ENCODE measurements around the gene SINHCAF.
"Not testable (repeated sequence)": the region's sequence is repeated elsewhere in the genome, so short reads cannot be mapped to it uniquely, and the experiment has no call there.

The SINHCAF gene, protein sequence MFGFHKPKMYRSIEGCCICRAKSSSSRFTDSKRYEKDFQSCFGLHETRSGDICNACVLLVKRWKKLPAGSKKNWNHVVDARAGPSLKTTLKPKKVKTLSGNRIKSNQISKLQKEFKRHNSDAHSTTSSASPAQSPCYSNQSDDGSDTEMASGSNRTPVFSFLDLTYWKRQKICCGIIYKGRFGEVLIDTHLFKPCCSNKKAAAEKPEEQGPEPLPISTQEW

DNA sequence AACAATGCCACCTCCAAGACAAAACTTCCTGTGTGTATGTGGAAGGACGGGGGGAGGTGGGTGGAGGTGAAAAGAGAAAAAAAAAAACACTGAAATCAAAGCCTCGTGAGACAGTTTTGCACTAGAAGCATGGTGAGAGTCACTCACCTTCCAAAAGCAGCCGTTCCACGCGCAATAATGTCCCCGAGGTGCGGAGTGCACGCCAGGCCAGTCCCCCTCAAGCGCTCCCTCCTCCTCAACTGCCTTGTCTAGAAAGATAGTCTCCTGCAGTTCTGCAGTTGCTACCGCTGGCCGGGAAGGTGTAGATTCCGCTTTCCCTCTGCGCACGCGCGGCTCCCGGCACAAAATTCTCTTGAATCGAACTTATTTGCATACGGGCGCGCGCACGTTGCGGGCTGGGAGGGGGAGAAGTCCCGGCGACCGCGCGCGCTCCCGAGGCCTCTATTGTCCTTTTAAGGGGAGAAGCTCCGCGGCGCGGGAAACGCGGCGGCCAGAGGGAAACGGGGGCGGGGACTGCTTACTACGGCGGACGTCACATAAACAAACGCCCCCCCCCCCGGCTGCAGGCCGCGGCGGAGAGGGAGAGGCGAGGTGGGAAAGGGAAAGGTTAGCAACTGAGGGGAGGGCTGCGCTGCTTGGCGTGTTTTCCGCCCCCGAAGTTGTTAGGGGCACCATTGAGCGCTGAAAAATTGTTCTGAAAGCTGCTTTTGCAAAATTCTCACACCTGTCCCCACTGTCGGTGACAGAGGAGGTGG is at the start of gene SINHCAF:
TSS of gene SINHCAF (minus strand) at position 274 of the 755 bp plus-strand sequence. CDS start 27,946 bp downstream, outside the sequence.
- DNase-seq (ENCODE audit: low spot score): peak; percentile 95

DNA sequence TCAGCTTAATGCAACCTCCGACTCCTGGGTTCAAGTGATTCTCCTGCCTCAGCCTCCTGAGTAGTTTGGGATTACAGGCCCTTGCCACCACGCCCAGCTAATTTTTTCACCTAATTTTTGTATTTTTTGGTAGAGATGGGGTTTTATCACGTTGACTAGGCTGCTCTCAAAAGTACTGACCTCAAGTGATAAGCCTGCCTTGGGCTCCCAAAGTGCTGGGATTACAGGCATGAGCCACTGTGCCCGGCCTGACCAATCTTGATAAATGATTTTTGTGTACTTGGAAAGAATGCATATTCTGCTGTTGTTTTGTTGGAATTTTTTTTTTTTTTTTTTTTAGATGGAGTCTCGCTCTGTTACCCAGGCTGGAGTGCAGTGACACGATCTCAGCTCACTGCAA is 49.5 kb upstream of the SINHCAF start:
- not testable (repeated sequence) for DNase-seq (ENCODE audit: low spot score)

DNA sequence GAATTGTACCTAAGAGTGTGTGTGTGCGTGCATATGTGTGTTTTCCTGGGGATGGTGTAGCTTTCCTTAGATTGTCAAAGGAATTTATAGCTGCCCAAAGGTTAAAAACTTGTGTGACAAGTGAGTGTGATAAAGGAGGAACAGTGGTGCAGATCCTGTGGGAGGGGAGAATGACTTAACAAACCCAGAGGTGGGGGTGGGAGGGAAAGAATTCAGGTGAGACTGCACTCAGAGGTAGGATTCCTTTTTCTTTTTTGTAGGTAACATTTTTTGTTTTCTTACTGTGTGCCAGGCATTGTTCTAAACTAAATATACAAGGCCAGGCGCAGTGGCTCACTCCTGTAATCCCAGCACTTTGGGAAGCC is 45.3 kb upstream of the SINHCAF start:
- peak; percentile 20 for DNase-seq (ENCODE audit: low spot score)

DNA sequence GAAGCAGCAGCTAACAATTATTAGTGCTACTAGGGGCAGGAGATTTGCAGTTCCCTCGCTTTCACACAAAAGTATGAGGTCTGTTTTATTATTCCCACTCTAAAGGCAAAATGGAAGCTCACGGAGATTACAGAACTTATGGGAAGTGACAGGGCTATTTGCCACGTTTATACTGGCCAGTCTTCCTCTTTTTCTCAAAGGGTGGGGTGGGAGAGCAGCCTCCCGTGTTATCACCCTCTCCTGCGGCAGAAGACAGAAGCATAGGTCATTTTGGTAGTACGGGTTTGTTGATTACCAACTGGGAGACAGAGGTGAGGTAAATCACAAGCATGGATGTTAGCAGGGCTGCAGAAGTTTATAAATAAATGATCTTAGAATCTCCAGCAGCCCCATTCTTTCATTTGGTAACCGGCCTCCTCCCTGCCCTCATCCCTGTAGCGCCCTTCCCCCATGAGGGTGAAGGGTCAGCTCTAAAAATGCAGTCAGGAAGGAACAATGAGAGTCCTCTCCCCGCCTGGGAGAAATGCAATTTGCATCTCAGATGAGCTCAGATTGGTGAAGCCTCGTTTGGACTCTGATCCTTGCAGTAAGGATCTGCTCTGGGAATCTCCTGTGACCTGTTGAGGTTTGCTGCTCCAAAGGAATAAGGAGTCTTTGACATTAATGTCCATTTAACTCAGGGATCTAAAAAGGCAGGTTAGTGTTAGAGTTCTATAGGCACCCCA is 44.7 kb upstream of the SINHCAF start:
- DNase-seq (ENCODE audit: low spot score): peak; percentile 33

DNA sequence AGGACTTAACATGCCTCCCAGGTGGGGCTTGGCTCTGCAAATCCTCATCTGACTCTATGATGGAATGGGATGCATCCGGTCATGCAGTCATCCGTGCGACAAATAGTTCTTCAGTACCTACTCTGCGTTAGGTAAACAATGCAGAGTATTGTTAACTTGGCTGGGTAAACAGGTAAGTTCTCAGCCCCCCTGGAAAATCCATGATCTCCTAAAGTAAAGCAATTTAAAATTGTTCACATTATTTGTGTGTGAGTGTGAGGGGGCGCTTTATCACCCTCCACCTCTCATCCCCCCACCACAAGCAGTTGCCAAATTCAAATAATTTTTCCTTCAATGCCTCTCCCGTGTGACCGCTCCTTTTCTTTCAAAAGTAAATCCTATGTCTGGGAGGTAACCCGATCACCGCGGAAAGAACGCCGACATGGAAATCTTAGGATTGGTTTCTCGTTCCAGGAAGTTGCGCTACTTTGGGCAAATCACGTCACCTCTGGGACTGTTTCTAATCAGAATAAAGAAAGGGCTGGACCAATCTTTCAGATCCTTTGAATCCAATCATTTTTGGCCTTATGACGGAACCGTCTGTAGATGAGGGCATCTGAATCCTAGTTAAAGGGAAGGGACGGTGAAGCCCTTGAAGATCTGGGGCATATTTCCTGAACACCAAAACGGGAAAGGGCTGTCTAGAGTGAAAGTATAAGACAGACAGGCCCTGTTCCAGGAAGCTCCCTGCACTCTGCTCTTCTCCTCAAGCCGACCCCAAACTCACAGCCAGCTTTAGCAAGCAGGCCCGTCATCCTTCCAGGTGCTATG is 44.0 kb upstream of the SINHCAF start:
- DNase-seq (ENCODE audit: low spot score): no peak

DNA sequence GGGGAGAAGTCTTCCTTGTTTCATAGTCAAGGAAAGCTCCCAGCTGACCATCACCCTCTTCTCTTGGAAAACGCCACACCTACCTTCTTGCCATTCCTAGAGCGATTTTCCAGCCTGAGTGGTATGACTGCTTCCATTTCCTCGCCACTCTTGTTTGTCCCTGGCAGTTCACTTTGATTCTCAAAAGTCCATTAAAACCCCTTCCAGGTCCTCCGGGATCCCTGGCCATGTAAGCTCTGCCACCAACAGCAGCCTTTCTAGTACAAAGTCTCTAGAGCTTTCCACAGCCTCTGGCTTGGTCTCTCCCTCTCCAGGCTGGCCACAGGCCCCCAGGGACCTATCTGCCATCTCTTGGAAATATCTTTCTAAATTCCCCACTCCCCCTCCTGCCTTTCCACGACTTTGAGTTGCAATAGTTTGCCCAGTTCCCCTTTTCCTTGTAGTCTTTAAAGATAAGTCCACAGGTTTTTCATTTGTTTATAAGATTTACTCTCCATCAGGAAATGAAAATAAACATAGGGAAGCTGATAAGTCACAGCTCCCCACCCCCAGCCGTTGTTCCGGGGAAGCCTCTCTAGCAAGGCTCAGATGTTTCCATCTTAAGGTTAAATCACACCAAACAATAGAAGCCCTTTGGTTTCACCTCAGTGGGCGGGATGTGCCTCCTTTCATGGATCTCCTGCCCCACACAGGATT is 42.9 kb upstream of the SINHCAF start:
- DNase-seq (ENCODE audit: low spot score): peak; percentile 14

DNA sequence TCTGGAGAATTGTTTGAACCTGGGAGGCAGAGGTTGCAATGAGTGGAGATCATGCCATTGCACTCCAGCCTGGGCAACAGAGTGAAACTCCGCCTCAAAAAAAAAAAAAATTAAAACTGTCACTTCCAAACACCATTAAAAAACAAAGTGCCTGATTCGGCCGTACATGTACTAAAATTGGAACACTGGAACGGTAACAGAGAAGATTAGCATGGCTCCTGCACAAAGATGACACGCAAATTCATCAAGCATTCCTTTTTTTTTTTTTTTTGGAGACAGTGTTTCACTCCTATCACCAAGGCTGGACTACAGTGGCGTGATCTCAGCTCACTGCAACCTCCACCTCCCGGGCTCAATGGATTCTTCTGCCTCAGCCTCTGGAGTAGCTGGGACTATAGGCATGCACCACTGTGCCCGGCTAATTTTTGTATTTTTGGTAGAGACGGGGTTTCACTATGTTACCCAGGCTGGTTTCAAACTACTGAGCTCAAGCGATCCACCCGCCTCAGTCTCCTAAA is 40.2 kb upstream of the SINHCAF start:
- no peak for DNase-seq (ENCODE audit: low spot score)

DNA sequence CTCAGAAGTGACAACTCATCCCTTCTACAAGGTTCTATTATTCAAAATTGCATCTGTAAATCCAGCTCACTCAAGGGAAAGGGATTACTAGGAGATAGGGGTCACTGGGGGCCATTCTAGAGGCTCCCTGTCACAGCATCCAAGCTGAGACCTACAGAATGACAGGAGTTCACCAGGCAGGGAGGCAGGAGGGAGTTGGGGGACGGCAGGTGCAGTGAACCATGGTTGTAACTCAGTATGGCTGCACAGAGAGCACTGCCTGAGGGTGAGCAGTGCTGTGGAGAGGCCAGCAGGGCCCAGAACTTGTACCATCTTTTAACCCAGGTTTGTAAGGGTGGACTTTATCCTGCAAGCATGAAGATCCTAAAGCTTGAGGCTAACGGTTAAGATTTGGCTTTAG is 37.9 kb upstream of the SINHCAF start:
- DNase-seq (ENCODE audit: low spot score): no peak

DNA sequence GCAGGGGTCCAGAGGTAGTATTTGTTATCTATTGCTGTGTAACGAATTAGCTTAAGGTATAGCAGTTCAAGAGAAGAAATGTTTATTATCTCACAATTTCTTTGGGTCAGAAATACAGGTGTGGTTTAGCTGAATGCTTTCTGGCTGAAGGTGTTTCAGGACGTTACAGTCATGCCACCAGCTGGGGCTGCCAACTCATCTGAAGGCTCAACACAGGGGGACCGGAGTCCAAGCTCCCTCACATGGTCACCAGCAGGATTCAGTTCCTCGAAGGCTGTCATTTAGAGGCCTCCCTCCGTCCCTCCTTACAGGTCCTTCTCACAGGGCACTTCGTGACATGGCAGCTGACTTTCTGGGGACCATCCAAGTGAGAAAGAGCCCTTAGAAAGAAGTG is 37.5 kb upstream of the SINHCAF start:
- no peak for DNase-seq (ENCODE audit: low spot score)

DNA sequence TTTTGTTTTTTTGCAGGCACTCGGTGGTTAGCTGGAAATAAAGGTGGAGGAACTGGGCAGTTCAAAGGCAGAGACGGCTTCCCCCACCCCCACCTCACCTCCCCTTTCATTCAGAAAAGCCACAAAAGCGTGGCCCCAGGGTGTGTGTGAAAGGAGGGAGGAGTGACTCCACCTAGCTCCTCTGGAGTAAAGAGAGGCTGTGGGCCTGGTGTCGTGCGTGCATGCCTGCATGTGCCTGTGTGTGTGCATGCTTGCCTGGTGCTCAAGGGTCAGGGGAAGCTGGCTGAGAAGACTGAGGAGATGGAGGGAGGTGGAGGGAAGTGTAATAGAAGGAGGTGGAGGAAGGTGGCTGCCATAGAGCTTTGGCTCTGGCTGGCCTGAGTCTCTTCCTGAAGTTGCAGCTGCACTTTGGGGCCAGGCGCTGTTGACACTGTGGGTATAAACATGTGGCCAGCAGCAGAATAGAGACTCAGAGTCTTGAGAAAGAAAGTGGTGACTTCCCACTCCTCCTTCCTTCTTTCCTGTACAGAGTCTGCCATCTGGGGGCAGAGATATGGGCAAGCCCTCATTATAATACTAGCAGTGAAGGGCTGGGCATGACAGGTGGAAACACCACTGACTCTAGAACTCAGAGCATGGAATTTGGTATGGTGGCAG is 36.9 kb upstream of the SINHCAF start:
- no peak for DNase-seq (ENCODE audit: low spot score)

DNA sequence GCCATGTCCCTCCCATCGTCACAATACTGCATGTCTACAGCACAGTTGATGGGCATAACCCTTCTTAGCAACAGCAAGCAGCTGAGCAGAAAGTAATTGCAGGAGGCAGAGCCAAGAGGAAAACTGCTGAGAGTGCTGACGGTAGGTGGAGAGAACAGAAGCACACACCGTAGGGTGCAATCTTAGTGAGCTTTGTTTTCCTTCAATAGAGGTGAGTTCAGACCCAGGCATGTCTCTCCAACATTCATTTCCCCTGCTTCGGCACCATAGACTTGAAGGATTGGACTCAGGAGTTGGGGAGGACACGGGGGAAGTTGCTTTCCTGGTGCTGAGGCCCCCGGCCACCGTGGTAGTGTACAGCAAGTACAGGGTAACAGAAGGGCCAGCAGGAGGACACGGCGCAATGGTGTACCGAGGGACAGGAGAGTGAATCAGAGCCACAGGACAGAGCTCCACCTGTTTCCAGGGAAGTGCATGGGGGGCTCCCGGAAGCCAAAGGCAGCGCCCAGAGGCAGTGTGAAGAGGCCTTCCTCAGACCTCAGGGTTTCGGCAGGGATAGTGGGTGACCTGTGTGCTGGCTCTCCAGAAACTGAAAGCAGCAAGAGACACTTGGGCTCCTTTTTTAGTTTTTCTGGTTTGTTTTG is 36.3 kb upstream of the SINHCAF start:
- DNase-seq (ENCODE audit: low spot score): no peak

DNA sequence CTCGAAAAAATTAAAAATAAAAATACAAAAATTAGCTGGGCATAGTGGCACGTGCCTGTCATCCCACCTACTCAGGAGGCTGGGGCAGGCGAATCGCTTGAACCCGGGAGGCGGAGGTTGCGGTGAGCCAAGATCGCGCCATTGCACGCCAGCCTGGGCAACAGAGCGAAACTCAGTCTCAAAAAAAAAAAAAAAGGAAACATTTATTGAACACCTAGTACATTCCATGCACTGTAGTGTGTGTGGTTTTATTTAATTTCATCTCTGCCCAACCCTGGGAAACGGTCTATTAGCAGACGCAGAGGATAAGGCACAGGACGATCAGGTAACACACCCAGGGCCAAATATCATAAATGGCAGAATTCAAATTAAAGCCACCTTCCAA is 35.8 kb upstream of the SINHCAF start:
- no peak for DNase-seq (ENCODE audit: low spot score)

DNA sequence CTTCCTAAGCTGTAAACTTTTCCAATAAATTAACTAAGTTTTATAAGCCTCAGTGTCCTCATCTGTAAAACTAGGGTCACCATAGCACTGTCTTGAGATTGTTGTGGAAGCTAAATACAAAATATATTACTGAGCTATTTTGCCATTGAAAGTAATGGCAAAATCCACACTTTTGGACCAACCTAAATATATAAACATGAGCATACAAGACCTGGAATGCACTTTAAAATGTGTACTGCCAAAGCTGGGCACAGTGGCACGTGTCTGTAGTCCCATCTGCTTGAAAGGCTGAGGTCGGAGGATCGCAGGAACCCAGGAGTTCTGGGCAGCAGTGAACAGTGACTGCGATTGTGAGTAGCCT is 29.8 kb upstream of the SINHCAF start:
- DNase-seq (ENCODE audit: low spot score): no peak

DNA sequence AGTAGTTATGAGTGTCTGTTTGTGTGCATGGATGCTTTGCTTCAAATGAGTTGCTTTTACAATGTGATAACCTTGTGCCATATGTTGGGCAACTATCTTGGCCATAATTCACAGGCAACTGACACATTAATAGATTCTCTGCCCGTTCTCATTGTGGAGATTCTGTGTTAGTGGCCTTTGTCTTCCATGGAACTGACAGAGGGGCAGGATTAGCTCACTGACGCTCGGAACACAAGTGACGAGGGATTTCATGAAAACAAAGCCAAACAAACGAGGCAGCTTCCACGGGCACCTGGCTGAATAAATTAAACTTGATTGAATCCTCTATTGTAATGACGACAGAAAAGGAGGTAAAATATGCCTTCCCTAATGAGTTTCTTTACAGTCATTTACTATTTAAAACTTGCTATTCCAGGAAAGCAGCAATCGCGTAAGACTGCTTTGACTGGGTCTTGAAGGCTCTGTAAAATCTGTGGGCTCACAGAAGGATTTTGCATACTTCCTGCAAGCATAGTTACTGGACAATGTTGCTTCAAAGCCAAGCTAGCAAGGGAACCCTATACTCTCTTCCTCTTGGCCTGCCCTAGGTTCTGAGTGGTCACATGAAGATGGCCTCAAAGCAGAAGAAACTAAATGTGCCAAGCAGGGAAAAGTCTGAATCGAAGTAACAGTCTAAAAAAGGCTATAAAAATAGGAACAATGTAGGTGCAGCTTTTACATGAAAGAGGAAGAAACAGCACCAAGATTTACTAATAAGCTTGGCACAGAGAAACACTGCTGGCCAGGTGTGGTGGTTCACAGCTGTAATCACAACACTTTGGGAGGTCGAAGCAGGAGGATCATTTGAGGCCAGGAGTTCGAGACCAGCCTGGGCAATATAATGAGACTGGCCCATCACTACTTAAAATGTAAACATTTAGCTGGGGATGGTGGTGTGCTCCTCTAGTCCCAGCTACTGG is 28.1 kb upstream of the SINHCAF start:
- DNase-seq (ENCODE audit: low spot score): no peak

DNA sequence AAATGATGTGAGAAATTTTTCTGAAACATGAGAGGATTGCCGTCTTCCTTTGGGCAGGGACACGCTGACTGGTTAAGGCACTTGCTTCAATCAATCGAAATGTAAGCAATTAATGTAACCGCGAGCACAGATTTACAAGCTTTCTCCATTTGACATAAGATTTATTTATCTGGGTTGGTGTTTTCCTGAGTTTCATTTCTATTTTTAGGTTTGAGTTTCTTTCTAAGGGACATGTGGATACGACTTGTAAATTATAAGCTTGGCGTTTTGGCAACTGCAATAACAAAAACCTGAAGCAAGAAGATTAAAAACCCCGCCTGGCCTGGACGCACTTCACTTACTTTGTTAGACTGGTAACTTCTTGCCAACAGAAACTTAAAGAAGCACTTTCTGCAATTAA is 20.3 kb upstream of the SINHCAF start:
- no peak for DNase-seq (ENCODE audit: low spot score)

DNA sequence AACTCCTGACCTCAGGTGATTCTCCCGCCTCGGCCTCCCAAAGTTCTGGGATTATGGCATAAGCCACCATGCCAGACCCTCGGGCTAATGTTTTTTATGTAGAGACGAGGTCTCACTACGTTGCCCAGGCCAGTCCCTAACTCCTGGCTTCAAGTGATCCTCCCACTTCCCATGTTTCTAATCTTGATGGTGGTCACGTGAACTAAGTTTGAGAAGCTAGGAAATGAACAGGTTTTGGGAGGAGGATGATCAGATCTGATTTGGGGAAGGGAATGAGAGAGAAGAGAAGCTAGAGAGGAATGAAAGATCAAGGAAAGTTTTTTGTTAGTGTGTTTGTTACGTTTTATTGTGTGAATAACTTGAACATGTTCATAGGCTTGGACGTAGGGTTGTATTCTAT is 17.2 kb upstream of the SINHCAF start:
- no peak for DNase-seq (ENCODE audit: low spot score)

DNA sequence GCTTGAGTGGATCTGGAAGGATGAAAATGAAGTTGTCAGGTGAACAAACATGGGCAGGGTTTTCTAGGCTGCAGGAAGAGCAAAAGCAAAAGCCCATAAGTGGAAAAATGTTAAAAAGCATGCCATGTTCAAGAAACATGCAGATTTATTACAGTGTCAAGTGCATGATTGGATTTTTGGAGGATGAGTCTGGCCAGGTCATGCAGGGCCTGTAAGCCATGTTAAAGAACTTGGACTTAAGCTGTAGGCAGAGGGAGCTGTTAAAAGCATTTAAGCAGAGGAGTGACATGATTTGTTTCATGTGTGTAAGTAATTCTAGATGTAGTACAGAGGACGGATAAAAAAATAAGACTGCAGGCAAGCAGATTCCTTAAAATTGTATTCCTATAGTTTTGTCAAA is 16.3 kb upstream of the SINHCAF start:
- DNase-seq (ENCODE audit: low spot score): no peak

DNA sequence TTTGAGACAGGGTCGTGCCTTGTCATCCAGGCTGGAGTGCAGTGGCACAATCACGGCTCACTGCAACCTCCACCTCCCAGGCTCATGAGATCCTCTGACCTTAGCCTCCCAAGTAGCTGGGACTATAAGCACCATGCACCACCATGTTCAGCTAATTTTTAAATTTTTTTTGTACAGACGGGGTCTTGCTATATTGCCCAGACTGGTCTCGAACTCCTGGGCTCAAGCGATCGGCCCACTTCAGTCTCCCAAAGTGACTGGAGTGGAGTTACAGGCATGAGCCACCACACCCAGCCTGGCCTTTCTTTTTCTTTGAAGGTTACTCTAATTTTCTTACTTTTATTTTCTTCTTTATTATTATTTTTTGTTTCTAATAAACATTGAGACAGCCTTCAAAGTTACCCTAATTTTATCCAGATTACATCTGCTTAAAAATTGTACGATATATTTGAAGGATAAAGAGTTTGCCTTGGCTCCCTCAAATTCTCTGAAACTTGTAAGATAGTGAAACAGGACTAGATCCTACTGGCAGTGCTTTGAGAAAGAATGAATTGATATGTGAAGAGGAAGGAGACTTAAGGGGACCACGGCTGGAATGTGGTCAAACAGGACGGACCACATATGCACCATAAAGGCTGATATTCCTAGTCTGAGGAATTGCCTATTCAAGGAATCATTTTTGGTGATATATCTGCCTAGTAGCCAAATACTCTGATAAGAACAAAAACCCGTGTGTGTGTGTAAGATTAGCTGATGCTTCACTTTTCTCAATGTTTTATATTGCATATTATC is 14.1 kb upstream of the SINHCAF start:
- DNase-seq (ENCODE audit: low spot score): no peak

DNA sequence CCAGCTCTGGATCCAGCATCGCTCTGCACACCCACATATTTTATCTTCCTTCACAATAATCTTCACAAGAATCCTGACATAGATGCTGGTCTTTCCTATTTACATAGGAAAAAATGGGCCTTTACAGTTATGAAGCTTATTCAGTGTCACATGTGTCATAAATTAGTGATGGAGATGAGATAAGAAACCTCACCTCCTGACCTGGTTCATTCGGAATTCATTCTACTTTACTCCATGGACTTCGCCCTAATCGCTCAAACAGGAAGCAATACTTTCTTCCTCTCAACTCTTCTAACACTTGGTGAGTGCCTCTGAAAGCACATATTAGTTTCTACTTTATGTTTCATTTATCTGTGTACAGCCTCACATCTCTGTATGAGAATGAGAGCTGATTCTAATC is 12.0 kb upstream of the SINHCAF start:
- DNase-seq (ENCODE audit: low spot score): no peak
